HG03066 (cell line): ENCODE data around the gene ADCY7.
"Not testable (repeated sequence)": the region's sequence is repeated elsewhere in the genome, so short reads cannot be mapped to it uniquely, and the experiment has no call there.

ENCODE experiments used
- ATAC-seq: cut with Tn5 transposase; IDR thresholded peaks from one replicate; pipeline ENCODE4 v1.9.1; 2021; ENCODE audit warnings: low read depth; ENCODE audit not compliant: unreplicated experiment

The ADCY7 gene

DNA sequence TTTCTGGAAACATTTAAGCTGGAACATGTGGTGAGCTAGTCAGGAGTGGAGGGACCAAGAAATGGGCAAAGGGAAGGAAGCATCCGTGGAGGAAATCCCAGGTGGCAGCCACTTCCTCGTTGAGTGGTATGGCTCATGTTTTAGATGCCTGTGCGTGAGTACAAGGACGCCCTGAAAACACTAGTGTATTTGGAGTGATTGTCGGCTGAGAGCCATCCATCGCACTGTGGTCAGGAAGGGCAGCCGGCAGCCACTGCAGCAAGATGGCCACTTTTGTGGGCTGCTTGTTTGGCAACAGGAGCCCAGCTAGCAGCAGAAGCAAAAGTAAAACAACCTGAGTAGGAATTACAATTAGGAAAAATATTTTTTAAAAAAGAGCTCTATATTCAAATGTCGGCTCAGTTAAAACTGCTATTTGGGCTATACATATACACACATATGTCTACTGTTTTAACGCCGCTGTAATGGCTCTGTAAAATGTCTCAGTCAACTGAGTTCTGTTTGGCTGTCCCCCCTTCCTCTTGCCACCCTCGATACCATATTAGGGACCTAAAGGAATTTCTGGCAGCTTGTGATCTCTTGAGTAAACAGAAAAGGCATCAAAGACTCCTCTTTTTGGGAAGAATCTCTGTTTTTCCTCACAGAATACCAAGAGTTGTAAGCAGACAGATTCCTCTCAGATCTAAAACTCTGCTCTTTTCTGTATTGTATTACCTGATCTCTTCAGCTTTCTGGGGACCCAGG lies 63.3 kb downstream of the ADCY7 start:
- no peak for ATAC-seq

DNA sequence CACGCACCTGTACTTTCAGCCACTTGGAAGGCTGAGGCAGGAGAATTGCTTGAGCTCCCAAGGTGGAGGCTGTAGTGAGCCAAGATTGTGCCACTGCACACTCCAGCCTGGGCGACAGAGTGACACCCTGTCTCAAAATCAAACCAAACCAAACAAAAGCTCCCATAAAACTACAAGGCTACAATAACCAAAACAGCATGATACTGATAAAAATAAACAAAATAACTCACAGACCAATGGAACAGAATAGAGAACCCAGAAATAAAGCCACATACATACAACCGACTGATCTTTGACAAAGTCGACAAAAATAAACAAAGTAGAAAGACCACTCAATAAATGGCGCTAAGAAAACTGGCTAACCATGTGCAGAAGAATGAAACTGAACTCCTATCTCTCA lies 65.2 kb downstream of the ADCY7 start:
- no peak for ATAC-seq

DNA sequence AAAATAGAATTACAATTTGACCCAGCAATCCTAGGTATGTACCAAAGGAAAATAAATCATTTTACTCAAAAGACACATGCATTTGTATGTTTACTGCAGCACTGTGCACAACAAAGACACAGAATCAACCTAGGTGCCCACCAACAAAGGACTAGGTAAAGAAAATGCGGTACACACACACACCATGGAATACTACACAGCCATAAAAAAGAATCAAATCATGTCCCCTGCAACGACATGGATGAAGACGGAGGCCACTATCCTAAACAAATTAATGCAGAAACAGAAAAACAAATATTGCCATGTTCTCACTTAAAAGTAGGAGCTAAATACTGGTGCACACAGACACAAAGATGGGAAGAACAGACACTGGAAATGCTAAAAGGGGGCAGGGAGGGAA lies 66.2 kb downstream of the ADCY7 start:
- no peak for ATAC-seq

DNA sequence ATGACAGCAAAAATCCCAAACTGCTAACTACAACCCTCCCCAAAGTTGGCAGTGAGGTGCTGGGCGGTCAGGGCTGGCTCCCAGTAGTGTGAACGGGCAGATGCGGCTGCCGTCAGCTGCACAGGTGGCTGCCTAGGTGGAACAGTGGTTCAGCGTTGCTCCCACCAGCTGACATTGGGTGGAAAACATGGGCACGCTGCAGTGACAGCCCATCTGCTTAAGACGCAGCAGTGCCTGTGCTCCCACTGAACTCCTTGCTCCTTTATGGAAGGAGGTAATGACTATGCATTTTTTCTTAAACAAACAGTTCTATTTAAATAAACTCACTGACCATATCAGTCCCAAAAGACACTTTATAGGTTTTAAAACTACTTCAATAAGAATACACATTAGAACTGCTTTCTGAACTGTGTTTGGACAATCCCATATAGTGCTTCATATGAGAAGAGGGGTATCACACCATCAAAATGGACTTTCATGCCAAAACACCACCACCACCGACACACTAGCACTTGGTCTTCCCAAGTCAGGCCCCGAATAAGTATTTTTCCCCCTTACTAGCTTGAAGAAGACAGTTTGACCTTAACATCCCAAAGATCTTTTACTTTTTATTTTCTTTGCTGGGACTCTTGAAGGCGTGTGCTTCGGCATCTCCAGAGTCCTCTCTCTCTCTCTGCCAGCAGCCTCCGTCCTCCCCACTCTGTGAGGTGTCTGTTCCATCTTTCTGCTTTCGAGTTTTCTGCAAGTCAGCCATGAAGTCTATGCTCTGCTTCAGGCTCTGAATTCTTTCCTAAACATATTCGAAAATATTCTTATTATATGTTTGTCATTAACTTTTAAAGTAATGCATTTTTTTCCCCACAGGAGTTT lies 68.0 kb downstream of the ADCY7 start:
- ATAC-seq: no peak

DNA sequence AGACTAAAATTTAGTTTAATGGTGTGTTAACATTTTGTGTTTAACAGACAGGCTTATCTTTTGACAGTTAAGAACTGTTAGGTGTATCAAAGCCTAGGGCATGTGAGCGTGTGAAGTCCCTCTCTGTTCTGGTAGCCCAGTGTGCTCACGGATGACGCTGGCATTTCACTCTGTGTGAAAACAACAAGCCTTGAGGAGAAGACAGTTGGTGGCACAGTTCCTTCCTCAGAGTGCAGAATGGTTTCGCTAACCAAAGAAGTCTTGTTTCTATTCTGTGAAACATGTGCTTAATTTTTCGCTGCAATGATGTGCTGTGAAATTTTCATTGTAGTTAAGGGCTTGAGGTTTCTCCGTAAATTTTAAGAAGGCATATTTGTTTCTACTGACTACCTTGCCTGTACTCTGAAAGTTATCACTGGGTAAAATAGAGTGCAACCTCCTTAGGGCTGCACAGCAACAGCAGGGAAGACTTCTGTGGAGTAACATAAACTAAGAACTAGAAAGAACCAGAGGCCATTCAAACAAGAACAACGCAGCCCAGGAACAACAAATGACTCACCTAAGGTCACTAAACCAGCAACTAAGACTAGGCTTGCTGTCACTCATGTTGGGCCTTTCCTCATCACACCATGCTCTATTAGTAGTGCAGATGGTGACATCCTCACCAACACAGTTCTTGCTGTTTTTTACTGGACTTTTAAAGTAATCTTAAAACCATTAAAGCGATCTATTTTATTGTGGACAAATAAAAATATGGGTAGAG lies 69.0 kb downstream of the ADCY7 start:
- no peak for ATAC-seq

DNA sequence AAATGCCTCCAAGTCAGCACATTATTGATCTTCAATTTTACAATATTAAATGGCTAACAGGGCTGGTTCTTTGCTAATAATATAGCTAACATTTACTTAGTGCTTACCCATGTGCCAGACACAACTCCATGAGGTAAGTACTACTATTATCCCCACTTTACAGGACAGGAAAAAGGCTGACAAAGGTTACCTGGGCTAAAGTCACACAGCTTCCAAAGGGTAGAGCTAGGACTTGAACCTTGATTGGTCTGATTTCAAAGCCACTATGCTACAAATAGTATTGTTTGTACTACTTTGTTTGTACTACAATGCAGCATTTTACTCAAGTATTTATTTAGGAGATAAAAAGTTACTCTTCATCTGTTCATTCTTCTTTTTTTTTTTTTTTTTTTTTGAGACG lies 70.5 kb downstream of the ADCY7 start:
- ATAC-seq: no peak

DNA sequence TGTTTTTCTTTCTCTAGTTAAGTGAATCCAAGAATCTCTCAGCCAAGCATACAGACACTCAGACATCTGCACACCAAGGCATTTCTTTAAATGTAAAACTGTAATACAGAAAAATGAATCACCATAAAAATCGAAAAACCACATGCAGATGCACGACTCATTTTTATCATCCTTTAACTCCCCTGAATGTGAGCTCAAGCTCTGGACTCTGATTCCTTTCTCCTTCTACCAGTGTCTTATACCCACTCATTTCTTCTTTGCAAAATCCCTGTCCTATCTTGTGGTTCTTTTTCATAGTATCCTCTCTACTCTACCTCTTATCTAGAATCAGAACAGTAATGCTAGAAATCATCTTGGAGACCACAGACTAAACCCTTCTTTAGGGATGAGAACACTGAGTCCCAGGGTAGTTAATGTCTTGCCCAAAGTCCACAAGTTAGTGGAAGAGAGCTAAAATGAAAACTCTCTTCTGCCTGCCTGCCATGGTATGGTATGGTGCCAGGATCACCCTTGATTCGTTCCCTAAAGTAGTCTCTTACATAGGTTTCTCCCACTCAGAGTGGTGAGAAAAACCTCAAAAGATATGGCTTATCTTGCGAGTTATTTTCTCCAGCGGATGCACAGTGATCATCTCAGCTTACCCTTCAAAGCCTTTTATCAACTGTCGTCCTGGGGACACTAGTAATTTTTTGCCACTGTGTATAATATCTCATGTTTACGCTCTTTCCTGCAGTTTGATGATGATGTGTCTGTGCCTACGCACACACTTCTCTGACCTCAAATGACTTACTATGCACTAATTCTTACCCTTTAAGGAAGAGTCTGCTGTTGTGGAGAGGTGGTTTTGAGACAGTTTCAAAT lies 72.2 kb downstream of the ADCY7 start:
- no peak for ATAC-seq

DNA sequence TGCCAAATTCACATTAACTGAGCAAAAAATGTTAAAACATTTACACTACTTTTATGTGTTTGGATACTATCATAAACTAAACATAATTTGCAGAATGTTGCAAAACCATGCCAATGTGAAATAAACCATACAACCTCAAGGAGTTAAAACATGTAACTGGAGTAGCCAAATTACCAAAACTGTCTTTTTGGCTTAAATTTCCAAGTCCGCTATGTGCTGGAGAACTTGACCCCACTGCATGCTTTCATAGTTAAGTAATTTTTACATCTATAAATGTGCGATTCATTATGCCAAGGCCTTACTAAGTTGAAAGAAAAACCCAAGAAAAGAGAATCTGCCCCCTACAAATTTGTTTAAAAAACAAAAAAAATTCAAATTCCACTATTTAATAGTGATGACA lies 74.2 kb downstream of the ADCY7 start:
- ATAC-seq: no peak

DNA sequence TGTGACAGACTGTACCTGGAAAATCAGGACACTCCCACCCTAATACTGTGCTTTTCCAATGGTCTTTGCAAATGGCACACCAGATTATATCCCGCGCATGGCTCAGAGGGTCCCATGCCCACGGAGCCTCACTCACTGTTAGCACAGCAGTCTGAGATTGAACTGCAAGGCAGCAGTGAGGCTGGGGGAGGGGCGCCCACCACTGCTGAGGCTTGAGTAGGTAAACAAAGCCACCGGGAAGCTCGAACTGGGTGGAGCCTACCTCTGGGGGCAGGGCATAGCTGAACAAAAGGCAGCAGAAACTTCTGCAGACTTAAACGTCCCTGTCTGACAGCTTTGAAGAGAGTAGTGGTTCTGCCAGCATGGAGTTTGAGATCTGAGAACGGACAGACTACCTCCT lies 77.2 kb downstream of the ADCY7 start:
- not testable (repeated sequence) for ATAC-seq

DNA sequence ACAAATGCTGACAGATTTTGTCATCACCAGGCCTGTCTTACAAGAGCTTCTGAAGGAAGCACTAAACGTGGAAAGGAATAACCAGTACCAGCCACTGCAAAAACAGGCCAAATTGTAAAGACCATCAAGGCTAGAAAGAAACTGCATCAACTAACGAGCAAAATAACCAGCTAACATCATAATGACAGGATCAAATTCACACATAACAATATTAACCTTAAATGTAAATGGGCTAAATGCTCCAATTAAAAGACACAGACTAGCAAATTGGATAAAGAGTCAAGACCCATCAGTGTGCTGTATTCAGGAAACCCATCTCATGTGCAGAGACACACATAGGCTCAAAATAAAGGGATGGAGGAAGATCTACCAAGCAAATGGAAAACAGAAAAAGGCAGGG lies 78.9 kb downstream of the ADCY7 start:
- not testable (repeated sequence) for ATAC-seq

DNA sequence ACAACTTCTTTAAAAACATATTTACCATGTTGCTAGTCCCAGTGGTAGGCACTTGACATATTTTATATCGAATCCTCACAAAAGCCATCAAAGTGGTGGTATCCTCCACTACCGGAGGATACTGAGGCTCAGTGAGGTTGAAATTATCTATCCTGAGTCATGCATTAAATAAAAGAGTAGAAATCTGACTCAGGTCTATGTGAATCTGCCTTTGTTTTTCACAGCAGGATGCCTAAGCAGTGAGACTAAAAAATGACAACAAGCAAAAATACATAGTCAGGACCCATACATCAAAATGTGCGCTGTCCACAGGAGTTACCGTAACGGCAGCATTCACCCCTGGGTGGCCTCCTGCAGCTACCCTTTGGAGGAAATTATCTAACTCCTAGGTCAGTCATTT lies 84.8 kb downstream of the ADCY7 start:
- ATAC-seq: no peak

DNA sequence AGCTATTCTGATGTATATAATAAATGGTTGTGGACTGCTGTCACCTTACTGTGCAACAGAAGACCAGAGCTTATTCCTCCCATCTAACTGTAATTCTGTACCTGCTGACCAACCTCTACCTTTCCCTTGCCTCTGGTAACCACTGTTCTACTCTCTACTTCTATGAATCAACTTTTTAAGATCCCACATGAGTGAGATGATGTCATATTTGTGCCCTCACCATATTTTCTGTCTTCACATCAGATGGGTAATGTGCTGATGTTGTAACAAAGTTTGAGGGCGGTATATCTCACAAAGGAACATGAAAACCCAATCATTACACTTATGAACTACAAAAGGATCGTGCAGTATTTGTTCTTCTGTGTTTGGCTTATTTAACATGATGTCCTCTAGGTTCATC lies 85.6 kb downstream of the ADCY7 start:
- ATAC-seq: no peak

DNA sequence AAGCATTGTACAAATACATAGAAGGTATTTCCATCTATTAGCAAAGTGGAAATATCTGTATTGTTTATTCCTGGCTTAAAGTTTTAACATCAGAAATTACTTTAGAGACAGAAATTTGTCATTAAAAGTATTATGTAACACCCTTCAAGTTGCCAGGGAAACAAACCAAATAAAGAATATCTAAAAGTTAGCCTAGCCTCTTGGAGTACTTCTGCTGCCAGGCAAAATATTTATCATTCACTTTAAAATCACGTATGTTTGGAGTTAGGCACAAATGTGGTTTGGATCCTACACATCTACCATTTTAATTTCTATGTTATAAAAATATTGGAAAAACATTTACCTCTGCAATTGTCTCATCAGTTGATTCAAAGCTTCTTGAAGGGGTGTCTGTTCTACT lies 87.7 kb downstream of the ADCY7 start:
- ATAC-seq: no peak

DNA sequence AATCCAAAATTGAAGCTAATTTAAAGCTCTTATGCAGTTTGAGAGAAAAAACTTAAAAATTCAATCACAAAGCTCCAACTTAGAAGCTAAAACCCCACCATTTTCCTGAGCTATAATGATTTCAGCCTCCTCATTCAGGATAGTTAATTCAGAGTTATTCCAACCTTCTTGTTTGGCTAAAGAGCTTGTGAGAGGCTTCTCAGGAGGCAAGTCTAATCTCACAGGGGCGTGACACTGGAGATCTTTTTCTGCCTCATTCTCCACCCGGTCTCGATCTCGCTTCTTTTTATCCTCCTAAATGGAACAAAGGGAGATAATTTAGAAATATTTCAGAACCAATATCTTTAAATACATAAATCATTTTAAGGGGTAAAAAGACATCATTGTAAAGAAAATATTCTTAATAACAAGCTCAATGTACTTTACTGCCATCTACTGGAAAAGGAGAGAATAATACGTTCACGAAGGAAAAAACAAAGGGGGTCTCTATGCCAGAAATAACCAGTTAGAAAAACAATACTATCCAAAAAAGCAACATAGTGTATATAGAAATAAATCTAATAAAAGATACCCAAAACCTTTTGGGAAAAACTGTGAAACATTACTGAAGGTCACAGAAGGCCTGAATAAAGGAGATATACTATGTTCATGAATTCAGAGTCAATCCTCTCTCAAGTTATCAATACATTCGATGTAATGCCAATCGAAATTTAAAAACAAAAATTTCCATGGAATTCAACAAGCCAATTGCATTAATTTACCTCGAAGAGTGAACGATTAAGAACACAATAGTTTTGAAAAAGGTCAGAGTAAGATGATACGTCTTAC lies 88.5 kb downstream of the ADCY7 start:
- ATAC-seq: no peak

DNA sequence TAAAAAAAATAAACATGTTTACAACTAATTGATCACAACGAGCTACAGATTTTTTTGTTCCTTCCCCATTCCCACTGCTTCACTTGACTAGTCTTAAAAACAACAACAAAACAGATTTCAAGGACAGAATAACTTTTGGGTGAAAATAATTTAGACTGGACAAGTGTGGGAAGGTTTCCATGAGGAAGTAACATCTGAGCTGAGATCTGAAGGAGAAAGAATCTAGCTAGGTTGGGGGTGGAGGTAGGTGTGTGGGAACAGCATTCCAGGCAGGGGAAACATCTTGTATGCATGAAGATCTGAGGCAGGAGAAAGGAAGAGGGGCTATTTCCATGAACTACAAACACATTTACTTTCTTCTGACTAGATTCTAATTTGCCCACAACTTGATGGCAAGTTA lies 93.3 kb downstream of the ADCY7 start:
- no peak for ATAC-seq

DNA sequence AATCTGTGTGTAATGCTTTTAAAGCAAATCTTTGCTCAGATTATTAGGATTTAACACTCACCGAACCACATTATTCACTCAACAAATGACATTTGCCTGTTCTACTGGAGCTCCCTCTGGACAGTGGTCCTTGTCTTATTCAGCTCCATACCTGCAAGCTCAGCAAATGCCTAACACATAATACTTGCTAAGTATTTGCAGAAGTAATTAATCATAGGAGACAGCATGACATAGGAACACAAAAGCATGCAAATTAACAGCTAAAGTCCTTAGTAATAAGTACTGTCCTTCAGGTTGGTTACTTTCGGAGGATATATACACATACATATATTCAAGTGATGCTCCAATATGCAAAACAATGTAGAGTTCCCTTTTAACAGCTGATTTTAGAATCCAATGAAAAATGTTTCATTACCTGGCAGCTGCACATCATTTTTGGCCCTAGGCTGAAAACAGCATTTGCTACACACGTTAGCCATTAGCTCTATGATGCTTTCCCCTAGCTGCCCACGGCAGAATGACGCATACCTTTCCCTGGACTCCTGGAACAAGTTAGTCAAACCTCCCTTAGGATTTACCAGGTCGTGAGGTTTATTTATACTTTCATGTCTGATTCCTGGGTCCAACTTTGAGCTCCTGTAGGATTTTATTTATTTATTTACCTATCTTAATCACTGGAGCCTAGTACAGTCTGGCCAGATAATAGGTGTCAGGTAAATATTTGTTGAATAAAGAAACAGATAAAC lies 93.9 kb downstream of the ADCY7 start:
- ATAC-seq: no peak

DNA sequence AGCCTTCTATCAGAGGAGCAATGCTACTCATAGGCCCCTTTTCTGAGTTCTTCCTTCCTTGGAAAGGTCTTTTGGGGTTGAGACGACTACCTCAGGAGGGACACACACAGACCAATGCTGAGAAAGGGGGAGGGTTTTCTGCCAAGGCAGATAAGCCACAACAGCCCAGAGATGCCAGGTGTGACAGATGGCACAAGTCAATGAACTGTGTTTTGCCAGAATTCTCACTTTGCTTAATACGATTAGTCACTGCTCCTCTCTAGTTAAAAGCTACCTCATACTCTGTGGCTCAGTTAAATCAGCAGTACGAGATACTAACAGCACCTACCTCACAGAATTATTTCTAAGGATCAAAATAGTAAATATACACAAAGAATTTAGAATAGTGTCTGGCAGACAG lies 94.4 kb downstream of the ADCY7 start:
- no peak for ATAC-seq

DNA sequence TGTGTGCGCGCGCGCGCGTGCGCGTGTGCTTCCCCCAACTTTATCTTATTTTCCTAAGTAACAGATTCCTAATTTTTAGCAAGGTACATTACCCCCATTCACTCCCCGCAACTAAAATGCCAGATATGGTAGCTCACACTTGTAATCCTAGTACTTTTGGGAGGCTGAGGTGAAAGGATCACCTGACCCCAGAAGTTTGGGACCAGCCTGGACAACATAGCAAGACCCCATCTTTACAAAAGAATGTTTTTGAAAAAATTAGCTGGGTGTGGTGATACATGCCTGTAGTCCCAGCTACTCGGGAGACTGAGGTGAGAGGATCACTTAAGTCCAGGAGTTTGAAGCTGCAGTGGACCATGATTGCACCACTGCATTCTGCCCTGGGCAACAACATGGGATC lies 97.3 kb downstream of the ADCY7 start:
- no peak for ATAC-seq
